Dermis lymphatic vessel endothelial cell (primary cell): ENCODE data around the gene ZBTB7C. TPM values are rescaled to one million over a fixed set of nuclear protein-coding genes. Genes with fewer than 3 reads are reported as not detected.

ENCODE experiments used
- total RNA-seq: library from RNA; depleted of rRNA; stranded (reverse); fragments of >200 nt; gene quantifications from 2 replicates; pipeline ENCODE4 v1.2.1, GENCODE V29; 2014

Gene ZBTB7C
- total RNA-seq, result not detected in 2 replicates

DNA sequence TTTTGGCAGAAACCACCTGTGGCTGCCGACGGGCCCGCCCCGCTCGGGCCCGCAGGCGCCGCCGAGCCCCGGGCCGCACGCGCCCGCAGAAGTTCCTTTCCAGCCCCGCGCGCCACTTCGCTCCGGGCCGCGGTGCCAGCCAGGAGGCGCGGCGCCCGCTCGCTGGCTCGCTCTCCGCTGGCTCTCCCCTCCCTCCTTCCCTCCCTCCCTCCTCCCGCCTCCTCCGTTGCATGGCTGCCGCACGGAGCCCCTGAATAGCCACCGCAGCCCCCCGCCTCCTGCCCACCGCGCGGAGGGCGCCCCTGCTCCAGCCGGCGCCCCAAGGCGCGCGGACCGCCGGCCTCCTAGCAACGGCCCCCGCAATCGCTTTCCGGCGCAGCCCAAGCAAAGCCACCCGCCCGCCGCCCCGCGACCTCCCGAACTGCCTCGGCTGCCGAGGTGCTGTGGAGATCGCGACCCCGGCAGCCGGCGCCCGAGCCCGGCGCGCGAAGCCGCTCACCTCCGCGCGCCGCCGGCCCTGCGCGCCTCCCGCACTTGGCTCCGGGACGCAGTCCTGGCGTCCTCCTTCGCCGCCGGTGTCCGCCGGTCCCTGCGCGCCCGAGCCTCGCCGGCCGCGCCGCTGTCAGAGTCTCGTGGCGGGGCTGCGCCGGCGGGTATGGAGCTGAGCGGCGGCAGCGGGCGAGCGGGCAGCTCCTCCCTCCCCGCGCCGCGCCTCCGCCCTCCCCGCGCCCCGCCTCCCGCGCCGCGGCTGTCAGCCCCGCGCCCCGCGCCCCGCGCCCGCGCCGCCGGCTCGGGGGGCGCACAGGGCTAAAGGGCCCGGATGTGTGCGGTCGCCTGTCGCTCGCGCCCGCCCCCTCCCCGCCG lies at the start of gene ZBTB7C:
ZBTB7C (minus strand) TSS at position 657 of the 864 bp plus-strand sequence.

Other genes with a start within 250 kb of the ZBTB7C start
- gene CTIF, start 129.6 kb upstream of the ZBTB7C start, total RNA-seq, result 12.8 and 16.8 TPM in 2 replicates